ENCODE measurements around the gene MEGF8. TPM values are rescaled to one million over a fixed set of nuclear protein-coding genes. Genes with fewer than 3 reads are reported as not detected.
A peak's percentile ranks its signal among the peaks of the same experiment; 100 is the strongest.

MEGF8 gene
- total RNA-seq, 1 experiment from 2014 or later: 75.6 TPM

DNA sequence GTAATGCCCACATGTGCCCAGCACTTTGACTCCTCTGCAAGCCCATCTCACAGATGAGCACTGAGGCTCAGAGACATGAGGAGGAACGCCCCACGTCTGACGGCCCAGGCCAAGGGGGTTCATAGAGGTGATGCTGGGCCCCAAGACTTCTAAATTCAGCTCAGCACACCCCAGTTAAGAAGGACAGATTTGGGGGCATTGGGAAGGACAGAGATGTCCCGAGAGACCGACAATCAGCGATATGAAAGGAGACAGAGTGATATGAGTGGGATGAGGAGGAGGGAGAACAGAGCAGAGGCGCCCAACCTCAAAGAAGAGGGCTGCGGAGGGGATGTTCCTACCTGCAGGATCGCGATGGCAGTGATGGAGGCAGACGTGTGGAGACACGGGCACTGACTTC lies 64.5 kb downstream of the MEGF8 start, which contains the start of gene CNFN:
TSS of gene CNFN (minus strand) at position 399 of the 400 bp plus-strand sequence. CDS start 1,260 bp downstream, outside the sequence.
- in situ Hi-C loops (cut with HindIII; ENCODE audit: low pct_unique_long_range_greater_than_20kb, low sequenced_read_pairs): no loop called here

DNA sequence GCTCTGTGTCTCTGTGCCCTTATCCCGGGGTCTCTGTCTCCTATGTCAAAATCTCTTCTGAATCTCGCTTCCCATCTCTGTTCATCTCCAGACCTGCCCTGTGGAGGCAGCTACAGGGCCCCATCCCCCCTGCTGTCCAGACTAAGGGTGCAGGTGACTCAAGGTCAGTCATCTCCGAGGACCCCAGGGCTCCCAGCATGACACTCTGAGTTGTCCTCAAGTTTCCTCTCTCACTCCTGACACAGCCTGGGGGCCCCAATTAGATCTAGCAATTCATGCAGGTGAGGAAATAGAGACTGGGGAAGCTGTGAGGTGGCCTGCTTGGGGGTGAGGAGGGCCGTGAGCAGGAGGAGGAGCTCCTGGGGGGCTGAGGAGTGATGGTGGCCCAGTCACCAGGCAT lies 66.7 kb downstream of the MEGF8 start:
- no peak for DNase-seq (ENCODE audit: low read depth)
- in situ Hi-C loops (cut with HindIII; ENCODE audit: low pct_unique_long_range_greater_than_20kb, low sequenced_read_pairs): no loop called here

More for the DNA sequence above, 64.5 kb downstream of the MEGF8 start, which contains the start of gene CNFN:
- DNase-seq (ENCODE audit: low read depth): no peak

DNA sequence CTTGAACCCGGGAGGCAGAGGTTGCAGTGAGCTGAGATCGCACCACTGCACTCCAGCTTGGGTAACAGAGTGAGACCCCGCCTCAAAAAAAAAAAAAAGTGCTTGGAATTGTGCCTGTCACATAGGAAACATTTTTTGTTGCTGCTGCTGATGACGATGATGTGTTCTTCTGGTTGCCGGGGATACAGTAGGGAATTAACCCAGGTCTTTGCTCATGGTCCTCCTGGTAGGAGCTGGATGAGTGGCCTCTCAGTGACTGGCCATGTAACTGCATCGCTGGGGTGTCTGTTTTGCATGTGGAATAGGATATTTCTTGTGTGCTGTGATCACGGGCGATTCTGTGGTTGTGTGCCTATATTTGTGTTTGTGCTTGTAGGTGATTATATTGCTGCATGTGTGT lies 69.3 kb downstream of the MEGF8 start:
- in situ Hi-C loops (cut with HindIII; ENCODE audit: low pct_unique_long_range_greater_than_20kb, low sequenced_read_pairs): no loop called here
- peak; percentile 51 for DNase-seq (ENCODE audit: low read depth)

DNA sequence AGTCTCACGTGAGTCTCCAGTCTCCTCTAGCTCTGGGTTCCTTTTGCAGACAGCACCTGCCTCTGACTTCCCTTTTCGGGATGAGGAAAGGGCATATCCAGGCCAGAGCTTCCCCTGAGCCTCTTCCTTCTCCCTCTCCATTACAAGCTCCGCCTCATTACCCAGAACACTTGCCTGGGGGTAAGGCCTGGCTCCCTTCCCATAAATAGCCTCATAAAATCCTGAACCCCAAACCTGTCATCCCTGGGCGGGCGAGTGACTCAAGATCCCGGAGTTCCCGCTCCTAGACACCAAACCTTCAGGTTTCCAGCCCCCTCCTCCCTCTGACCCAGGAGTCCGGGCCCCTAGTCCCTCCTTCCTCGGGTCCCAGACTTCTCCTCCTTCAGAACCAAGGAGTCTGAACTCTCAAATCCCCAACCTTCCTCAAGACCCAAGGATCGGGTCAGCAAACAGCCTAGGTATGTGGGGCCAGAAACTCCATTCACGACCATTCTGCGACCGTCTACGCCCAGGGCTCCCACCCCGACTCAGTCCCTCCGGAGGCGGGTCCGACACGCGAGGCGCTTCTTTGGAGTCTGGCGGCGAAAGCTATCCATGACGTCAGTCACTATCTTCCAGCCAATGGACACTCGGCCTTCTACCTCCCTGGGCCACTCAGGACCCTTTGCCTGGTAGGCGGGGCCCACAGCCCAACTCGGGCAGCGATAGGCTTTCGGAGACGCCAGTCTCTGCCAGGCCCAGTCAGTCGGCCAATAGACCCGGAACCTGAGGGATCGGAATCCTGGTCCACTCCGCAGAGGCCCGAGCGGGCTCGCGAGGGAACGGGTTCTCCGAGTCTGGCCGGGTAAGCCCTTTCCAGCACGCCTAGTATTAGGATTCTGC lies 71.2 kb downstream of the MEGF8 start:
- in situ Hi-C loops (cut with HindIII; ENCODE audit: low pct_unique_long_range_greater_than_20kb, low sequenced_read_pairs): no loop called here
- DNase-seq (ENCODE audit: low read depth): peak; percentile 99

DNA sequence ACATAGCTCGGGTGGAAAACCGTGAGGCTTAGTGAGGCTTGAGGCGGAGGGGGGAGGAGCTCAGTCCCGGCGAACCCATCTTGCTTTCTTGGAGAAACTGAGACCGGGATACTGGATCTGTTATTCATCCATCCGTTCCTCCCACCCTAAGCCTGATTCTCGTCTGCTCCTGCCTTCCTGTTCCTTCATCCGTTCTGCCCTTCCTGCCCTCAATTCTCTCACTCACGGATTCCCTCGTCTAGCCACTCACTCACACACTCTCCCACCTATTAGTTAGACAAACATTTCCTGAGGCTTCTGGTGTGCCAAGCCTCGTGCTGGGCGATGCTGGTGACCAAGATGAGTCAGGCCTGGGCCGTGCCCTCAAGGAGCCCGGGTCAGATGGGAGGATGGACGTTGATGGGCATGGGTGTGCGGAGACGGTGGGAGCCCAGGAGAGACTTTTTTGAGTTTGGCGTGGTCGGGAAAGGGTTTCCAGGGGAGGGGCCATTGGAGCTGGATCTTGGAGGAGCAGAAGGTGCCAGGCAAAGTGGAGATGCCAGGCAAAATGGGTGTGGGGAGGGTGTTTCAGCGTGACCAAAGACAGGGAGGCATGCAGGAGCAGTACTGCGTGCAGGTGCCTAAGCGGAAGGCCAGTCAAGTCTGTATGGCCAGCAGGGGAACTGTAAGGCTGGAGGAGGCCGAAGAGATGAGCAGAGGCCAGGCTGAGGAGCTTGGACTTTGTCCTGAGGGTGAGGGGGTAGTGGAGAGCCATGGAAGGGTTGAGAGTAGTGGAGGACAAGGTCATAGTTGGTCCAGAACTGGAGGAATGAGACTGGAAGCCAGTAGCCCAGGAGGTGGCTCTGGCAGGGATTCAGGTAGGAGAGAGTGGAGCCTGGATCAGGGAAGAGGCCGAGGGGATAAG lies 72.1 kb downstream of the MEGF8 start:
- DNase-seq (ENCODE audit: low read depth): no peak
- in situ Hi-C loops (cut with HindIII; ENCODE audit: low pct_unique_long_range_greater_than_20kb, low sequenced_read_pairs): no loop called here

DNA sequence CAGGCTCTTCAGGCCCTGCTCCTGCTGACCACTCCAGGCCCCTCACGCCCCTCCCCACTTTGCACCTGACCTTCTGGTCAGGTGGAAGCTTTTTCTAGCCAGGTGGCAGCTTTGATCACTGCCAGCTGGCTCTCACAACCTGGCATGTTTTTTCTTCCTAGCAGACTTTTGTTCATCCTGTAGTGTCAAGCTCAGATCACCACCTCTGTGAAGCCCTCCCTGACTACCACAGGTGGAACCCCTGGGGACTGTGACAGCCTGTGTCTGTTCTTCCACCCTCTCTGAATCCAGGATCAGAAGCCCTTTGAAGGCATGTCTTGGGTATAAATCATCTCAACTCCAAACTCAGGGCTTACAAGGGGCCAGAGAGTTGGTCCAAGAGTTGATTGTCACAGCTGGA lies 75.0 kb downstream of the MEGF8 start:
- in situ Hi-C loops (cut with HindIII; ENCODE audit: low pct_unique_long_range_greater_than_20kb, low sequenced_read_pairs): no loop called here

DNA sequence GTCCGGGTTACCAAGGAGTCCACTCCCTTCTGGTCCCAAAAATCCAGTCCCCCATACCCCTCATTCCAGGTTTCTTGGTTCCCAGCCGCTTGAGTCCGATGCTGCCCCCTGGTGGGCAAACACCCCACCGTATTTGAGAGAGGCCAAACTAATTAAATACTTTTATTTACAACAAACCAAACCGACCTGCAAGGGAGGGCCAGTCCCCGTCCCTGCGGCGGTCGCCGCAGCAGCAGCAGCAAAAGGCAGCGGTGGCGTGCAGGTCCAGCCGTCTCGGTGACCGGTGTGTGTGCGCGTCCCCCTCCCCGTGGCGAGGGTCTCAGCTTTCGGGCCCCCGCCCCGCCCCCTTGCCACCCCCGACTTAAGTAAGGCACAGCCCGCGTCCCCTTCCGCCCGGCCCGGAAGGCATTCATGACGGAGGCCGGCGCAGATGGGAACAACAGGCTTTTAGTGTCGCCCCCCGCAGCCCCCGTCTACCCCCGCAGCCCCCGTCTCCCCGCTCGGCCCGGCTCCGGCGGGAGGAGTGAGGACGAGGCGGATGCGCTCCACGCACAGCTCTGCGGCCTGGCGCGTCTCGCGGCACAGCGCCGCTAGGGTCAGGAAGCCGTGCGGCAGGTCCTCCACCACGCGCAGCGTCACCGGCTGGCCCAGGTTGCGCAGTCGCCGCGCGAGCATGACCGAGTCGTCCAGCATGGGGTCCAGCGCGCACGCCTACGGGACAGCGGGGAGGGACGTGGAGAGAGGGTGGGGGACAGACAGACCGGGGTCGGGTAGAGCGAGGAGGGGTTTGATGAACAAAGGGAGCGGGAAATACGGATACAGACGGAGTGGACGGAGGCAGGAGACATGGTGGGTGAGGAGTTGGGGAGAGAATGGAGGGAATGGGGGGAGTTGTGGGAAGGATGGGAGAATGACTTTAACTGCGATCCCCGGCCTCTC lies 76.2 kb downstream of the MEGF8 start:
- DNase-seq (ENCODE audit: low read depth): peak; percentile 61
- in situ Hi-C loops (cut with HindIII; ENCODE audit: low pct_unique_long_range_greater_than_20kb, low sequenced_read_pairs): no loop called here

More for the DNA sequence above, 75.0 kb downstream of the MEGF8 start:
- no peak for DNase-seq (ENCODE audit: low read depth)

DNA sequence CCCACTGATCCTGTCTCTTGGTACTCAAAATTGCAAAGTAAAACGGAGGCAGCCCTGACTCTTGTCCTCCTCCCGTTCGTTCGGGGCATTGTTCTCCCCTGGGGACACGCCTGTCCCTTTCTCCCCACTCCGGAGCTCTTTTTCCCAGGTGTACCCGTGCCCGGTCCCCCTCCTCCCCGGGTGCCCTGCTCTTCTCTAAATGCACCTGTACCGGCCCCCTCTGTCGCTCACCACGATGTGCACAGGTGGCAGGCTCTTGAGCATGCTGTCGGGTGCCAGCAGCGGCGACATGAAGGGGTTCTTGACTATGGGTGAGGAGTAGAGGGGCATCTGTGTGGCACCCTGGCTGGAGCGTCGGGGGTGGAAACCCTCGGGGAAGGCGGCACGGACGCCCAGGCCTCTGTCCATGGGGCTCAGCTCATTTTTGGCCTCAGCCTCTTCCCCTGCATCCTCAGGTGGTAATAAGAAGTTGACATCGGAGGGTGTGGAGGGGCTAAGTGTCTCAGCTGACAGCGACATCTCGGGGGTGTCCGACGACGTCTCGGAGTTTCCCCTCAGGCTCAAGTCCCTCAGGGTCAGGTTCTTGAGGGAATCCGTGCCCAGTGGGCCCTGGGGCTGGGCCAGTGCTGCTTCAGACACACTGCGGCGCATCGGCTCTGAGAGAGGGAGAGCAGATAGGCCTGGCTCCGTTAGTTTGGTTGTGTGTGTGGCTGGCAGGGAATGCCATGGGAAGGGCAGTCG lies 77.1 kb downstream of the MEGF8 start:
- in situ Hi-C loops (cut with HindIII; ENCODE audit: low pct_unique_long_range_greater_than_20kb, low sequenced_read_pairs): no loop called here

DNA sequence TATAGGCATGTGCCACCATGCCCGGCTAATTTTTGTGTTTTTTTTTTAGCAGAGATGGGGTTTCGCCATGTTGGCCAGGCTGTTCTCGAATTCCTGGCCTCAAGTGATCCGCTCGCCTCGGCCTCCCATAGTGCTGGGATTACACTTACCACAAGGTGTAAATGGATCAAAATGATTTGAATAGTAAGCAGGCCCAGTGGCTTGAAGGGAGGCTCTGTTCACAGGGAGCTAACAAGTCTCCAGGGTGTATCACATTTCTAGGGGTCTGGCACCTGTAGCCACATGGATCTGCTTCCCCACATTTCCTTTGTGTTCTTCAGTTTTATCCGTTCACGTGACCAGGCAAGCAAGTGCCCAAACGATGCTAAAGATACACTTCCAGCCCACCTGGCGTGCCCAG lies 78.2 kb downstream of the MEGF8 start:
- in situ Hi-C loops (cut with HindIII; ENCODE audit: low pct_unique_long_range_greater_than_20kb, low sequenced_read_pairs): no loop called here
- DNase-seq (ENCODE audit: low read depth): no peak

More for the DNA sequence above, 77.1 kb downstream of the MEGF8 start:
- DNase-seq (ENCODE audit: low read depth): no peak

DNA sequence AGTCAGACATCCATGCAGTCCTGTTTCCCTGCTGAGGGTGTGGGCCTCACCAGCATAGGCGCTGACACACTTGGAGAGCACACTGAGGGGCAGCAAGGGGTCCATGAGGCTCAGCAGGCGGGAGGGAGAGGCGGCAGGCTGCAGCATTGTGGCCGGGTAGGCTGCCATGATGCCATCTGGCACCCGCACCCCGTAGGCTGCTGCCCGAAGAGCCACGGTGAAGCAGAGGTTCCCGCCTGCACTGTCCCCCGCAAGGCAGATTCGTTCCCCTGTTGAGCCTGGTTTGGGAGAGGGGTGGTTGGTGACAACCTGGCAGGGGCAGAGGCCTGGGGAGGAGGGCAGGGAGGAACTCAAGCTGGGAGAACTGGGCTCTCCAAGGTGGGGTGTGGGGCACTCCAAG lies 80.7 kb downstream of the MEGF8 start:
- in situ Hi-C loops (cut with HindIII; ENCODE audit: low pct_unique_long_range_greater_than_20kb, low sequenced_read_pairs): no loop called here

DNA sequence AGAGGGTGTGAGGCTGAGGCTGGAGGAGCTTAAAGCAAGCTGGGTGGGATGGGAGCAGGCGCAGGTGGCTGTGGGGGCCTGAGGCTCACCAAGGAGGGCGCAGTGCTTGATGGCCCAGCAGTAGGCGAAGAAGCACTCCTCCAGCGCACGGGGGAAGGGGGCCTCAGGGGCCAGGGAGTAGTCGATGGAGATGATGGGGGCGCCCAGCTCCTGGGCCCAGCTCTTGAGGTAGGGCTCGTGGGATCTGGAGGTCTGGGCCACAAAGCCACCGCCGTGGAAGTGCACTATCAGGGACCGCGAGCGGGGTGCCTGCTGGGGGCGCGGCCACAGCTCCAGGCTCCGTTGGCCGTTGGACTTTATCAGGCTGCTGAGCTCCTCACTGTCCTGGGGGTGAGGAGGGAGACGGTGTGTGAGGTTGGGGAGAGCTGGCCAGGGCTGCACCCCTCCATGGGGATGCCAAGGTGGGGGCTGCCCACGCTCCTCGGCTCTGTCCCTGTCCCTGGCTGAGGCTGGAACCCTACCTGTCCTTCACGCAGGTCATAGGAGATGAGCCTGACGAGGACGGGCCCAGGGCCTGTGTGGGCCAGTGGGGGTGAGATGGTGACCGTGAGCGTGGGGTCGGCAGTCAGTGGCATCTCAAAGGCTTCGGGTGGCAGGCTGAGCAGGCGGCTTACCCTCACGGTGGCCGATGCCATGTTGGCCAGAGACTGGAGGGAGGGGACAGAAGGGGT lies 81.8 kb downstream of the MEGF8 start:
- in situ Hi-C loops (cut with HindIII; ENCODE audit: low pct_unique_long_range_greater_than_20kb, low sequenced_read_pairs): no loop called here
- no peak for DNase-seq (ENCODE audit: low read depth)

More for the DNA sequence above, 80.7 kb downstream of the MEGF8 start:
- DNase-seq (ENCODE audit: low read depth): no peak

DNA sequence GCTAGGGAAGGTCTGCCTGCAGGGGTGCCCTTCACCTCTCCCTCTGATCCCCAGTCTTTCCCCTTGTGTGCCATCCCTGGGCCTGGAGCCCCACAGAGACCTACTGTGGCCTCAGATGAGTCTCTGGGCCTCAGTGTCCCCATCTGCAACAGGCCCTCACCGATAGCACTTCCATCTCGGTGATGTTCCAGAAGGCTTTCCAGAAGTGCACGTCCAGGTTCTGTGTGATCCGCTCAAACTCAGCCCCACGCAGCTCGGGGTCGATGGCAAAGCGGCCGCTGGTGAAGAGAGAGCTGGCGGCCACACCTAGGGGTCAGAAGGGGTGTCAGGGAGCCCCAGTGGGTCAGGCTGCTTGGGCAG lies 82.4 kb downstream of the MEGF8 start:
- no peak for DNase-seq (ENCODE audit: low read depth)
- in situ Hi-C loops (cut with HindIII; ENCODE audit: low pct_unique_long_range_greater_than_20kb, low sequenced_read_pairs): no loop called here

DNA sequence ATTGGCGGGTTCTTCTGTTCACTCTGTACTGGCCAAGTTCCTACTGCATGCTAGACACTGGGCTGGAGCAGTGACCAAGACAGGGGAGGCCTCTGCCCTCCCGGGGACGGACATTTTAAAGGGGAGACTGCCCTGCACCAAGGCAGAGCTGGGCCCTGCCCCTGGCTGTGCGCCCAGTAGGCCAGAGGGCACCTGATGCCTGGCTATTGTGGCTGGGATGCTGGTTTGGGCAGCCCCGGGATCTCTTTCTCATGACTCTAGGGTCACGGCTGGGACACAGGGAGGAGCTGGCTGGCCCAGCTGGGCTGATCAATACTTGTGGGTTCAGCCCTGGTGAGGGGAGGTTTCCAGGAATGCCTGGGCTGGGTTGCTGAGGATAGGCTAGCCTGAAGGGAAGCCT lies 84.0 kb downstream of the MEGF8 start:
- DNase-seq (ENCODE audit: low read depth): no peak
- in situ Hi-C loops (cut with HindIII; ENCODE audit: low pct_unique_long_range_greater_than_20kb, low sequenced_read_pairs): no loop called here

DNA sequence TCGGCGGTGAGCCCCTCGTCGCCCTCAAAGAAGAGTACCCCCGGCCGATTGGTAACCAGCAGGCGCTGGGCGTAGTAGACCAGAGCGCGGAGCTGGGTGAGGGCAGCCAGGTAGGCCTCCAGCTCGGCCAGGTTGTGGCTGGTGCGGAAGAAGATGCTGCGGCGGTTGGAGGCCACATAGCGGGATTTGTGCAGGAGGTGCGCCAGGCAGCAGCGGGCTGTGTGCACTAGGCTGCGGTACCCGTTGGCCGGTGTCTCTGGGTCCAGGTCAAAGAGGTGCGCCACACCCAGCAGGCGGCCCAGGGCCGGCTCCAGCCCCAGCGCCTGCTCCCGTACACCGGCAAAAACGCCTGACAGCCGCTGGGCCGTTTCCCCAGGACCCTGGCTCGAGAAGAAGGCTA lies 84.9 kb downstream of the MEGF8 start:
- no peak for DNase-seq (ENCODE audit: low read depth)
- in situ Hi-C loops (cut with HindIII; ENCODE audit: low pct_unique_long_range_greater_than_20kb, low sequenced_read_pairs): no loop called here

DNA sequence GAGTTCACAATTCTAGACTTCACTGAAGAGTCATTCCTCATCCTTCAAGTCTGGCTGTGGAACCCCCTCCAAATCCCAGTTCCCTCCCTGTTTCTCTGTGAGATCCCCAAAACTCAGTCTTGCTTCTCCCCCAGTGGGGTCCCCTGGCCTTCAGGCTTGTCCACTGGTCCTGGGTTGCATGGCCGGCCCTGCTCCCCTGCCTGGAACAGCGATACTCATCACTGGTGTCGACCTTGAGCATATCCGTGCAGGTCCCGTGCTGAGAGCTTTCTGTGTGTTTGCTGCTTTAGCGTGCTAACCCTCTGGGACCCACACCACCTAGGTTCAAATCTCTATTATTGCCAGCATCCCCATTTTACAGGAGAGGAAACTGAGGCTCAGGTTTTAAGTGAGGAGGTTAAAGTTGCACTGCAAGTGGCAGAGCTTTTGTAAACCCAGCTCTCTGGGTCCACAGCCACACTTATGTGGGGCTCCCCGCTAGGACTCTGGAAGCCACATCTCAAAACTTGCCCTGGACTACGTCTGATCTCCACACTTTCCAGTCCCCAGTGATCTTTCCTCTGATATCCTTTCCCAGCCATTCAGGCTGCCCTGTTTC lies 86.2 kb downstream of the MEGF8 start:
- DNase-seq (ENCODE audit: low read depth): no peak
- in situ Hi-C loops (cut with HindIII; ENCODE audit: low pct_unique_long_range_greater_than_20kb, low sequenced_read_pairs): no loop called here

DNA sequence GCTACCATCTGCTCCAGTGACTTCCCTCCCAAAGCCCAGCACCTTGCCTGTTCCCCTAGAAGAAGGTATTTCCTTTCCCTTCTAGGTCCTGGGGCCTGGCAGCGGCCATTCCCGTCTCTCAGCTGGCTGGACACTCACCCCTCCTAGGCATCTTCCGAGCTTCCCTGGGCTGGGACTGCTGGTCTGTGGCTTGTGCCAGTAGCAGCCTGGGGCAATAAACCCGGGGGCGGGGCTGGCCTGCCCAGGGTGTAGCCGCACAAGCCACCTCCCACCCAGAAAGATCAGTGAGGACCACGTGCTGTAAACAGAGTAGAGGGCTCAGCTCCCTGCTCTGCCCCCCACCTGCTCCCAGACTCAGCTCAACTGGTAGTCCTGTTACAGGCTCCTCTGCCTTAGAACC lies 86.8 kb downstream of the MEGF8 start:
- in situ Hi-C loops (cut with HindIII; ENCODE audit: low pct_unique_long_range_greater_than_20kb, low sequenced_read_pairs): no loop called here
- no peak for DNase-seq (ENCODE audit: low read depth)

Measured in Caki2 (cell line).